Neural progenitor cell (in vitro differentiated cells): Measurements from ENCODE around the gene MYRIP.

Experiments used
- EZH2phosphoT487 ChIP-seq: fragments of 200-600 bp; sonication (generic); IDR thresholded peaks from 2 replicates; pipeline ENCODE4 v1.6.1; 2017; ENCODE audit warnings: antibody characterized with exemption
- TF ChIP-seq, protein P1 (sequence below): fragments of 200-600 bp; sonication (generic); IDR thresholded peaks from 2 replicates; pipeline ENCODE4 v1.5.1; 2017; ENCODE audit warnings: antibody characterized with exemption, mild to moderate bottlenecking

DNA sequence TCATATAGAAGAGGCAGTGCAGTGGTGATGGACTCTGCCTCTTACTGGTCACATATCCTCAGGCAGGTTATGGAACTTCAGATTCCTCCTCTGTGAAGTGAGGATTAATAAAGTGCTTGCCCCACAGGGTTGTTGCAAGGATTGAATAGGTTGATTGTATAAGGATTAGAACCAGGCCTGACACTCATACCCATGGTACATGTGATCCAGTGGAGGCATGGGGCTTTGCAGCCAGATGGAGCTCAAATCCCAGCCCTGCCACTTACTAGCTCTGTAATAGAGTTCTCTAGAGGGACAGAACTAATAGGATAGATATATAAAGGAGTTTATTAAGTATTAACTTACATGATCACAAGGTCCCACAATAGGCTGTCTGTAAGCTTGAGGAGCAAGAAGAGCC is 315.5 kb downstream of the MYRIP start:
- TF ChIP-seq, protein P1, sequence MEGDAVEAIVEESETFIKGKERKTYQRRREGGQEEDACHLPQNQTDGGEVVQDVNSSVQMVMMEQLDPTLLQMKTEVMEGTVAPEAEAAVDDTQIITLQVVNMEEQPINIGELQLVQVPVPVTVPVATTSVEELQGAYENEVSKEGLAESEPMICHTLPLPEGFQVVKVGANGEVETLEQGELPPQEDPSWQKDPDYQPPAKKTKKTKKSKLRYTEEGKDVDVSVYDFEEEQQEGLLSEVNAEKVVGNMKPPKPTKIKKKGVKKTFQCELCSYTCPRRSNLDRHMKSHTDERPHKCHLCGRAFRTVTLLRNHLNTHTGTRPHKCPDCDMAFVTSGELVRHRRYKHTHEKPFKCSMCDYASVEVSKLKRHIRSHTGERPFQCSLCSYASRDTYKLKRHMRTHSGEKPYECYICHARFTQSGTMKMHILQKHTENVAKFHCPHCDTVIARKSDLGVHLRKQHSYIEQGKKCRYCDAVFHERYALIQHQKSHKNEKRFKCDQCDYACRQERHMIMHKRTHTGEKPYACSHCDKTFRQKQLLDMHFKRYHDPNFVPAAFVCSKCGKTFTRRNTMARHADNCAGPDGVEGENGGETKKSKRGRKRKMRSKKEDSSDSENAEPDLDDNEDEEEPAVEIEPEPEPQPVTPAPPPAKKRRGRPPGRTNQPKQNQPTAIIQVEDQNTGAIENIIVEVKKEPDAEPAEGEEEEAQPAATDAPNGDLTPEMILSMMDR = no peak
- no peak for TF ChIP-seq EZH2phosphoT487
